Measurements from ENCODE around the gene SCD5.

The SCD5 gene

GRCh38 chr4:82777857-82778525 is 20.6 kb downstream of the SCD5 start:
- peak overlapping the region in 2 of 3 experiments; percentile 78 to 88 for H3K27ac Mint-ChIP-seq
- no peaks in the 10 kb centered on the region for H3K9me3 Mint-ChIP-seq
- peaks cover 5% of the 10 kb centered on the region for H3K27me3 Mint-ChIP-seq (ENCODE audit: low read depth)
- H3K4me1 Mint-ChIP-seq: peaks cover 70% of the 10 kb centered on the region
- no peaks in the 10 kb centered on the region for H3K36me3 Mint-ChIP-seq (ENCODE audit: low read depth)
- TF ChIP-seq, protein P1, sequence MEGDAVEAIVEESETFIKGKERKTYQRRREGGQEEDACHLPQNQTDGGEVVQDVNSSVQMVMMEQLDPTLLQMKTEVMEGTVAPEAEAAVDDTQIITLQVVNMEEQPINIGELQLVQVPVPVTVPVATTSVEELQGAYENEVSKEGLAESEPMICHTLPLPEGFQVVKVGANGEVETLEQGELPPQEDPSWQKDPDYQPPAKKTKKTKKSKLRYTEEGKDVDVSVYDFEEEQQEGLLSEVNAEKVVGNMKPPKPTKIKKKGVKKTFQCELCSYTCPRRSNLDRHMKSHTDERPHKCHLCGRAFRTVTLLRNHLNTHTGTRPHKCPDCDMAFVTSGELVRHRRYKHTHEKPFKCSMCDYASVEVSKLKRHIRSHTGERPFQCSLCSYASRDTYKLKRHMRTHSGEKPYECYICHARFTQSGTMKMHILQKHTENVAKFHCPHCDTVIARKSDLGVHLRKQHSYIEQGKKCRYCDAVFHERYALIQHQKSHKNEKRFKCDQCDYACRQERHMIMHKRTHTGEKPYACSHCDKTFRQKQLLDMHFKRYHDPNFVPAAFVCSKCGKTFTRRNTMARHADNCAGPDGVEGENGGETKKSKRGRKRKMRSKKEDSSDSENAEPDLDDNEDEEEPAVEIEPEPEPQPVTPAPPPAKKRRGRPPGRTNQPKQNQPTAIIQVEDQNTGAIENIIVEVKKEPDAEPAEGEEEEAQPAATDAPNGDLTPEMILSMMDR (IDR thresholded peaks at IDR 0.05; ENCODE audit: unreplicated experiment in 3 of 3): no peak
- no peak overlapping the region for H3K4me3 Mint-ChIP-seq

DNA sequence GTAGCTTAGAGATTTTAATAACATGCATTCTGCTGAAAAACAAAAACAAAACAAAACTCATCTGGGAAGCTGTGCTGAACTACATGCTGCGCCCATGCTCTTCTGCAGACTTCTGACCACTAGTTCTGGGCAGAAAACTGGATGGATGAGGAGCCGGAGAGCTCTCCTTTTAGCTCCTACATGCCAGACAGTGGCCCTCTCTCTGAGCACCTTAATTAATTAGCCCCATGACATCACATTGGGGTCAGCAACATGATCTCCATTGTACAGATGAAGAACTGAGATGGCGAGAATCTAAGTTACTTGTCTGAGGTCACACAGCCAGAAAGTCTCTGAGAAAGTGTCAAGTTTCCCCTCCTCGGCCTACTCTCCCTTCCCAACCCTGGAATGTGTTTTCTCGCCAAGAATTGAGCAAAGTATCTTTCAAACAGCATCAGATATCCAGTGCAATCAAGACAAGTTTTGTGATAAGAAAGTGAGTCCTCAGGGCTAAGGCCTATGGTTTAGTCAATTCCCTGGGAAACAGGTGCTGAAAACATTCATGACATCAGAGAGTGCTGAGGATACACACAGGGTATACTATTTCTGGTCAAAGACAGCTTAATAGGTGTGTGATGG is 21.6 kb downstream of the SCD5 start:
- Mint-ChIP-seq H3K4me3 (no peak overlapping the region), H3K36me3 (ENCODE audit: low read depth) (no peaks in the 10 kb centered on the region), H3K27me3 (ENCODE audit: low read depth) (peaks cover 5% of the 10 kb centered on the region)

DNA sequence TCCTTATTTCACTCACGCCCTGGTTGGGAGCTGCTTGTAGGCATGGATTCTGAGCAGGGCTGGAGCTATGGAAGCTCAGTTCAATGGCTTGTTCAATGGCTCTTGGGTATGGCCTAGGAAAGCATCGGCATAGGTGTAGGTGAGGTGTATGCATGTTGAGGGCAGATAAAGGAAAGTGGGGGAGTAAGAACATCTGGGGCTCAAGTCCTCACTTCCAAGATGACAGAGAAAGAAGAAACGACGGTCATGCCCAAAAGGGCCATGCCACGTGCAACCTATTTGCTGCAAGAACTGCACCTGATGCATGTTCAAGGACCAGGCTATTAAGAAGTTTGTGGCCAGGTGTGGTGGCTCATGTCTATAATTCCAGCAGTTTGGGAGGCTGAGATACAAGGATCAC is 23.4 kb downstream of the SCD5 start:
- no peak overlapping the region for H3K4me3 Mint-ChIP-seq

More for the DNA sequence above, 21.6 kb downstream of the SCD5 start:
- TF ChIP-seq, protein P1 (IDR thresholded peaks at IDR 0.05; ENCODE audit: unreplicated experiment in 3 of 3): no peak
- H3K27ac Mint-ChIP-seq: peak overlapping the region; percentile 68 to 88 (median 78)
- peaks cover 61% of the 10 kb centered on the region for H3K4me1 Mint-ChIP-seq
- no peaks in the 10 kb centered on the region for H3K9me3 Mint-ChIP-seq

DNA sequence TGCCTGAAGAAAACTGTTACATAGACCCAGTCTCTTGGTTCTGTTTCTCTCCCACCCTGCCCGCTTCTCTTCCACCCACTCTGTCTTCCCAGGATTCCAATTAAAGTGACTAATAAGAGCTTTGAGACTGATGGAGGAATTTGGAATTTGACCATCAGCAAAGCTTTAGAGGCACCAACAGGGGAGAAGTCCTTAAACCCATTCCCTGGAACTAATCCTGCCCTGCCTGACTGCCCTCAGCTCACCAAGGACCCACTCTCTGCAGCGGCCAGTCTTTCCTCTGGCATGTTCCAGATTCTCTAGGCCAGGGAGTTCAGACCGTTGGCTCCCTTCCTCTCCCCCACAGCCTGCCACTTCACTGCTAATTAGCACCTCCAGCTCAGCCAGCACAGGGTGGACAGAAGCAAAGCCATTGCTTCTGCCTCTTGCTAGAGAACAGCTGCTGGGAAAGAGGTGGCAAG is 23.9 kb downstream of the SCD5 start:
- TF ChIP-seq, protein P1 (IDR thresholded peaks at IDR 0.05; ENCODE audit: unreplicated experiment in 3 of 3): no peak
- Mint-ChIP-seq H3K4me1 (peaks cover 42% of the 10 kb centered on the region), H3K27me3 (ENCODE audit: low read depth) (peaks cover 5% of the 10 kb centered on the region), H3K27ac (peak overlapping the region; percentile 88 to 89 (median 88)), H3K4me3 (peak overlapping the region in 2 of 3 experiments; percentile 1 to 5), H3K36me3 (ENCODE audit: low read depth) (no peaks in the 10 kb centered on the region), H3K9me3 (no peaks in the 10 kb centered on the region)

More for the DNA sequence above, 23.4 kb downstream of the SCD5 start:
- Mint-ChIP-seq H3K27me3 (ENCODE audit: low read depth) (peaks cover 5% of the 10 kb centered on the region), H3K36me3 (ENCODE audit: low read depth) (no peaks in the 10 kb centered on the region), H3K4me1 (peaks cover 47% of the 10 kb centered on the region), H3K27ac (peak overlapping the region; percentile 88 to 89 (median 88)), H3K9me3 (no peaks in the 10 kb centered on the region)
- TF ChIP-seq, protein P1 (IDR thresholded peaks at IDR 0.05; ENCODE audit: unreplicated experiment in 3 of 3): no peak

DNA sequence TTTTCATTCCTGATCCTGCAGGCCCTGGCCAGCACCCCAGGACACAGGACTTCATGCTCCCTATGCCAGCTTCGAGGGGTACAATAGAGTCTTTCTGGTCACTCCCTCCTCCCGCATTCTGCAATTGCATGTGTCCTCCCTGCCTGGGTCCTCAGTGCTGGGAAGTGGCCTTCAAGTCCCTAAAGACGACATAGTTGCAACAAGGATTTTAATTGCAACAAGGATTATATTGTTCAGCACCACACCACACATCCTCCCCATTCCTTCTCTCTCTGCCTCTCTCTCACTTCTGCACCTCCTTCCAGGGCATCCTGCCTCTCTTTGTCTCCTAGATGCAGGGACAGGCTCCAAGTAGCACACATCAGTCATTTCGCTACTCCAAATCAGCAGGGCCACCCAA is 25.5 kb downstream of the SCD5 start:
- no peaks in the 10 kb centered on the region for H3K9me3 Mint-ChIP-seq
- H3K27me3 Mint-ChIP-seq (ENCODE audit: low read depth): peaks cover 5% of the 10 kb centered on the region
- no peaks in the 10 kb centered on the region for H3K36me3 Mint-ChIP-seq (ENCODE audit: low read depth)
- H3K4me3 Mint-ChIP-seq: no peak overlapping the region
- TF ChIP-seq, protein P1 (IDR thresholded peaks at IDR 0.05; ENCODE audit: unreplicated experiment in 3 of 3): no peak
- H3K4me1 Mint-ChIP-seq: peaks cover 36% of the 10 kb centered on the region
- H3K27ac Mint-ChIP-seq: peak overlapping the region in 2 of 3 experiments; percentile 2 to 24
